UCSD-AML1 (cell line): ENCODE measurements around the gene MTF2.
A peak's percentile ranks its signal among the peaks of the same experiment; 100 is the strongest.

Source experiments
- DNase-seq: peaks from one replicate; lab custom pipeline; 2025; ENCODE audit not compliant: unreplicated experiment; lab: John Stamatoyannopoulos, UW

The MTF2 gene

DNA sequence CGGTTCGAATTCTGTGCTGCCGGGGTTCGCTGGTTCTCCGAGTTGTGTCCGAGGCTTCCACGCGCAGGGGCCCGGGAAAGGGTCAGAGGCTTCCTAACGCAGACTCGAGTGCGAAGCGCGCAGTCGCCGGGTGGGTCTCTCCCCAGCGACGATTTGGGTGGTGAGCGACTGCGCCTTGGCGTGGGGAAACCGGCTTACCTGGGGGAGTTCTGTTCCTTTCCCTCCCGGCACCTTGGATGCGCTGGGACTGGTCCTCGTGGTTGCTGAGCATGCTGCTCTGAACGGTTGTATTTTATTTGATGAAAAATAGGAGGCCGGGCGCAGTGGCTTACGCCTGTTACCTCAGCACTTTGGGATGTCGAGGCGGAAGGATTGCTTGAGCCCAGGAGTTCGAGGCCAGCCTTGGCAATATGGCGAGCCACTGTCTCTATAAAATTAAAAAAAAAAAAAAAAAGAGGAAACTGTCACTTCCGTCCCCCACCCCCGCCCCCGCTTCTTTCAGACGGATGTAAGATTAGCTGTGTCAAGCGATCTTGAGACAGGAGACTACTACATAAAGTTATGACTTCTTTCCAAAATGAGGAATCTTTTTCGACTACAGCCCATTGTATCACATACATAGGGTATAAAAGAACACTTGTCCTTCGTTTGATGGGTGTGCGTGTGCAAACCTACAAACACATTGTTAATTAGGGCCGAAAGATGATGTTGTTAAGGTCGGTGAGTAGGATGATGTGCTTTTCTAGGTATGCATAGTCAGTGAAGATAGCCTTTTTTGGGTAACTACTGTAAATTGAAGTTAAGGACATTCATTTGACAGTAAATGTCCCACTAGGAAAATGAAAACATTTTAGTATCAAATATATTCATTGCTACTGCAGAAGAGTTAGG is 101.9 kb downstream of the MTF2 start, which contains the start of gene CCDC18:
CCDC18 (plus strand) TSS at position 2 of the 891 bp plus-strand sequence. CDS start 2,638 bp downstream, outside the sequence.
- peak; percentile 79 for DNase-seq

DNA sequence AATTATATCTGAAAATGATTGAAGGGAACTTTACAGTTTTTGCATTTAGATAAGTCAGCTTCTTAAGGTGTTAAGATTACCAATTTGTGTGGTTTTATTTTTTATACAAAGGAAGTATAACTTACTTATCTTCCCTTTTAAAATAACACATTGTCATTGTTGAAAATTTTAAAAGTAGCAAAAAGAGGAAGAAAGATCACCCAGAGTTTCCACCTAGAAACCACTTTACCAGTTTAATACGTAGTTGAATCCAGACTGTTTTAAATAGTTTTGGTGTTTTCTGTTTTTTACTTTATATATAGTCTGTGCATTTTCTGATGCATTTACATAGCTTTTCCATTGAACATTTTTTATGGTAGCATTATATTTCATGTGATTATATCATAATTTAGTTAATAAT is 107.6 kb downstream of the MTF2 start:
- no peak for DNase-seq
